Memory B cell (primary cell): ENCODE measurements around the gene RRP8.

ENCODE experiments used
- ATAC-seq: fragments of 150-1000 bp; cut with Tn5 transposase; 2 replicates; pipeline ENCODE4 v1.10.0; 2021; ENCODE audit warnings: low read depth, mild to moderate bottlenecking, moderate library complexity
- DNase-seq, 2 donors: peaks; one replicate each; pipeline ENCODE4 v3.0.0; 2022; ENCODE audit warnings: low spot score in 2 of 2
- H3K27ac Mint-ChIP-seq: one replicate; pipeline ENCODE4 v1.8.0; 2022; ENCODE audit warnings: mild to moderate bottlenecking, moderate library complexity, mixed read lengths
- H3K27me3 Mint-ChIP-seq: one replicate; pipeline ENCODE4 v1.8.0; 2022; ENCODE audit warnings: mixed read lengths
- H3K36me3 Mint-ChIP-seq: one replicate; pipeline ENCODE4 v1.8.0; 2022; ENCODE audit warnings: mild to moderate bottlenecking, mixed read lengths
- H3K4me1 Mint-ChIP-seq: one replicate; pipeline ENCODE4 v1.8.0; 2022; ENCODE audit warnings: mixed read lengths
- H3K4me3 Mint-ChIP-seq: one replicate; pipeline ENCODE4 v1.8.0; 2022; ENCODE audit warnings: mild to moderate bottlenecking, moderate library complexity, mixed read lengths
- H3K9me3 Mint-ChIP-seq: one replicate; pipeline ENCODE4 v1.8.0; 2022; ENCODE audit warnings: mixed read lengths

The RRP8 gene

GRCh38 chr11:6567371-6567745, 36.1 kb downstream of the RRP8 start:
- H3K27me3 Mint-ChIP-seq = no peaks in the 10 kb centered on the region
- no peaks in the 10 kb centered on the region for H3K9me3 Mint-ChIP-seq
- H3K4me3 Mint-ChIP-seq = no peak overlapping the region
- ATAC-seq = no peak
- no peak overlapping the region for H3K27ac Mint-ChIP-seq
- no peak for DNase-seq
- H3K36me3 Mint-ChIP-seq = peaks cover 18% of the 10 kb centered on the region
- H3K4me1 Mint-ChIP-seq = peaks cover 2% of the 10 kb centered on the region

DNA sequence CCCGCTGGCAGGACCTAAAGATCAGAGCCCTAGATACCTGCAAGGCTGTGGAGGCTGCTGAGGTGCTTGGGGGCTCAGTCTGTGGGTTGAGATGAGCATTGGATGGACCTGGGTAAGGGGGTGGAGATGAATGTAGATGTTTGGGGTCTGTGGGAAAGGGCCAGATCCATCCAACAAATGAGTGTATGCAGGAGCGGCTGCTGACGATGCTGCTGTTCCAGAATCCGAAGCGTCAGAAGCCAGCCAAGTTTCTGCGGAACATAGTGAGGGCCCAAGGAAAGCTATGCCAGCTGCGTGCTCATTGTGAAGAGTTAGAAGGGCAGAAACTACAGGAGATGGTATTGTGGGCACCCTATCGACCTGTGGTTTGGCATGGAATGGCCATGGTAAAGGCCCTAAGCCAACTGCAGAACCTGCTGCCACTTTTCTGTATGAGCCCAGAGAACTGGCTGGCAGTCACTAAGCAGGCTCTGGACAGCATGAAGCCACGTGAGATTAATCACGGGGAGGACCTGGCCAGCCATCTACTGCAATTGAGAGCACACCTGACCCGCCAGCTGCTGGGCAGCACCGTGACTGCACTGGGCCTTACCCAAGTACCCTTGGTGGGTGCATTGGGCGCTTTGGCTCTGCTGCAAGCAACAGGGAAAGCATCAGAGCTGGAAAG, 36.6 kb downstream of the RRP8 start:
- Mint-ChIP-seq H3K36me3 (peaks cover 20% of the 10 kb centered on the region), H3K4me1 (peaks cover 2% of the 10 kb centered on the region), H3K4me3 (no peak overlapping the region), H3K27ac (no peak overlapping the region), H3K9me3 (no peaks in the 10 kb centered on the region), H3K27me3 (no peaks in the 10 kb centered on the region)
- no peak for ATAC-seq
- no peak for DNase-seq

- no peak for DNase-seq
- Mint-ChIP-seq H3K4me1 (peaks cover 5% of the 10 kb centered on the region), H3K27me3 (no peaks in the 10 kb centered on the region), H3K36me3 (peaks cover 19% of the 10 kb centered on the region), H3K9me3 (no peaks in the 10 kb centered on the region), H3K4me3 (no peak overlapping the region), H3K27ac (no peak overlapping the region)
- ATAC-seq = no peak
These were observed 37.3 kb downstream of the RRP8 start for GRCh38 chr11:6565988-6566703.

DNA sequence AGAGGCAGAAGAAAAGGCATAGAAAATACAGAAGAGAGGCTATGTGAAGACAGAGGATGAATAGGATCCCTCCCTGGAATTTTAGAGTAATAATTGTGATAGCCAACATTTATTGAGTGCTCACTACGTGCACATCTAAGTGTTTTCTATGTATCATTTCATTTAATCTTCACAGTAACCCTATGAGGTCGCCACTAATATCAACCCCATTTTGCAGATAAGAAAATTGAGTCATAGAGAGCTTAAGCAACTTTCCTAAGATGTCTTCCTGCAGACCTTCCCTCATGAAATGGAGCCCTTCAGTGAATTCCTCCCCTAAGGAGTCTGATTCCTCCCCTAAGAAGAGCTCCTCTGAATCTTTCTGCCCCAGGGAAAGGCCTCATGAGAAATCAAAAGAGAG, 38.1 kb downstream of the RRP8 start:
- peaks cover 20% of the 10 kb centered on the region for H3K36me3 Mint-ChIP-seq
- H3K27me3 Mint-ChIP-seq = no peaks in the 10 kb centered on the region
- no peaks in the 10 kb centered on the region for H3K9me3 Mint-ChIP-seq
- DNase-seq = no peak
- no peak for ATAC-seq
- H3K4me3 Mint-ChIP-seq = no peak overlapping the region
- no peak overlapping the region for H3K27ac Mint-ChIP-seq
- peaks cover 5% of the 10 kb centered on the region for H3K4me1 Mint-ChIP-seq

DNA sequence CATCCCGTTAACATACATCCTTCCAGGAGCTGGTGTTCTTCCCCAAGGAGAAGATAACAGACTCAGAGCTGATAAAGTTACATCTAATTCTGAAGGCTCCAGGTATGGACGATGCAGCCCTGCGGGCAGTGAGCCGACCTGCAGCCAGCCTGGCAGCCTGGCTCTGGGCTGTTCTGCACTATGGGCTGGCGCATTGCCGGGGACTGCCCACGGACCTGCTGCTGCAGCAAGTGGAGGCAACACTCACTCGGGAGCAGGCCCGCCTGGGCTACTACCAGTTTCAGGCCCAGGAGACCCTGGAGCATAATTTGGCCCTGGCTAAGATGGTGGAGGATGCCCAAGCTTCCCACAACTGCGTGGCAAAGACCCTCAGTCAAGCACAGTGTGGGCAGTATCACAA, 39.7 kb downstream of the RRP8 start:
- DNase-seq (no peak), ATAC-seq (no peak)
- Mint-ChIP-seq H3K9me3 (no peaks in the 10 kb centered on the region), H3K4me3 (no peak overlapping the region), H3K36me3 (peaks cover 25% of the 10 kb centered on the region), H3K27ac (no peak overlapping the region), H3K27me3 (no peaks in the 10 kb centered on the region), H3K4me1 (peaks cover 5% of the 10 kb centered on the region)

DNA sequence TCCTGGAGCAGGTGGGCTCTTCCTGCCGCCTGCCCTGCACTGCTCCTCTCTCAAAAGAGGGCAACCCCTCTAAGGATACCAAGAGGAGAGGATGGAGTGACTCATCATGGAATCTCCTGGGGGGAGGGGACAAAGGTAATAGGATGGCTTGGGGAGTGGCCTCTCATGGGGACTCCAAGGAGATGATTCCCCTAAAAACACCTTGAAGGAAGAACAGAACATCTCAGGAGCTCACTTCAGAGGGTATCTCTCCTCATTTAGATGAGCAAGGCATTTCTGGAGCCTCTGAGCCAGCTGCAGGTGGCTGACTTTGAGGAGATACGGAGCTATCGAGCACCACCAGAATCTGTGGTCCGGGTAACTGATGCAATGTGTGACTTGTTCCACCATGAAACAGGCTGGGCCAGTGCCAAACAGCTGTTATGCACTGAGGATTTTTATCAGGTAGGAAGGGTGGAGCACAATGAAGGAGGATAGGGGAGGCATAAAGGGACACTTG, 40.2 kb downstream of the RRP8 start:
- Mint-ChIP-seq H3K27ac (no peak overlapping the region), H3K4me3 (no peak overlapping the region), H3K36me3 (peaks cover 25% of the 10 kb centered on the region), H3K4me1 (peaks cover 5% of the 10 kb centered on the region), H3K27me3 (no peaks in the 10 kb centered on the region), H3K9me3 (no peaks in the 10 kb centered on the region)
- no peak for DNase-seq
- ATAC-seq = no peak

GRCh38 chr11:6561288-6561687, 42.1 kb downstream of the RRP8 start:
- DNase-seq (no peak), ATAC-seq (no peak)
- Mint-ChIP-seq H3K27ac (no peak overlapping the region), H3K4me1 (peaks cover 5% of the 10 kb centered on the region), H3K36me3 (peaks cover 28% of the 10 kb centered on the region), H3K27me3 (no peaks in the 10 kb centered on the region), H3K4me3 (no peak overlapping the region), H3K9me3 (no peaks in the 10 kb centered on the region)

DNA sequence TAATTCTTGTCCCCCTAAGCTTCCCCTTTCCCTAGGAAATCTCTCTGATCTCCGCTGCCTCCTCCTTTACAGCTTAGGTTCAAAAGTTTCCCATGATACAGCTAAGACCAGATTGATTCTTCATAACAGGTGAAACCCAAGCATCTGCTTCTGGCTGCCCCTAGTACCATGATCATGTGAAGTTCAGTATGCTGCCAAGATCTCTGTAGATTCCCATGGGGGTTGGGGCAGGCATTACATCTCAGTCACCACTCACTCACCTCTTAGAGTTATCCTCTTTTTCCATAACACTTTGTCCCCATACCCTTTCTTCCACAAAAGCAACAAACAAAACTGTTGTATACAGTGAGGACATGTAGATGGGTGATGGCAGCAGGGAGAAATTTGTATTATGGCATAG, 44.0 kb downstream of the RRP8 start:
- no peak for DNase-seq
- no peaks in the 10 kb centered on the region for H3K9me3 Mint-ChIP-seq
- H3K4me1 Mint-ChIP-seq = peaks cover 3% of the 10 kb centered on the region
- no peak for ATAC-seq
- H3K4me3 Mint-ChIP-seq = no peak overlapping the region
- H3K27ac Mint-ChIP-seq = no peak overlapping the region
- peaks cover 26% of the 10 kb centered on the region for H3K36me3 Mint-ChIP-seq
- no peaks in the 10 kb centered on the region for H3K27me3 Mint-ChIP-seq

- ATAC-seq = no peak
- peak overlapping the region; percentile 26 for H3K27ac Mint-ChIP-seq
- peaks cover 23% of the 10 kb centered on the region for H3K36me3 Mint-ChIP-seq
- no peak overlapping the region for H3K4me3 Mint-ChIP-seq
- no peak for DNase-seq
- H3K27me3 Mint-ChIP-seq = no peaks in the 10 kb centered on the region
- H3K9me3 Mint-ChIP-seq = no peaks in the 10 kb centered on the region
- H3K4me1 Mint-ChIP-seq = peaks cover 3% of the 10 kb centered on the region
These were observed 45.4 kb downstream of the RRP8 start for GRCh38 chr11:6557761-6558674.

DNA sequence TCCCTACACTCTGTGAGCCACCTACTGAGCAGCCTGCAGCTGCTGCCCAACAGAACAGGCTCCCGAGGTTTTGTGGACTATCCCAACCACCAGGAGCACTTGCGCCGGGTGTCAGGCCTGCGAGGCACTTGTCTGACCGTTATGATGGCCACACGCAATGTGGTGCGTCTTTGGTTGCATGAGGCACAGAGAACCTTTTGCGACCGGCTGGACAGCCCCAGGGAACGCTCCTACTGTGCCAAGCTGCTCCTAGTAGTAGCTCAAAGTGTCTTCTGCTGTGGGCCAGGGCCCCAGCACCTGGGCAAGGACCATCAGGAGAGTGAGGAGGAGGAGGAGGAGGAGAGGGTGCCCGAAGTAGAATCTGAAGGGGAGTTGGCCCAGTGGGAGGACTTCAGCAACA, 46.4 kb downstream of the RRP8 start:
- Mint-ChIP-seq H3K4me3 (no peak overlapping the region), H3K27ac (peak overlapping the region; percentile 26), H3K4me1 (peaks cover 3% of the 10 kb centered on the region), H3K9me3 (no peaks in the 10 kb centered on the region), H3K27me3 (no peaks in the 10 kb centered on the region), H3K36me3 (peaks cover 19% of the 10 kb centered on the region)
- DNase-seq (no peak), ATAC-seq (no peak)

DNA sequence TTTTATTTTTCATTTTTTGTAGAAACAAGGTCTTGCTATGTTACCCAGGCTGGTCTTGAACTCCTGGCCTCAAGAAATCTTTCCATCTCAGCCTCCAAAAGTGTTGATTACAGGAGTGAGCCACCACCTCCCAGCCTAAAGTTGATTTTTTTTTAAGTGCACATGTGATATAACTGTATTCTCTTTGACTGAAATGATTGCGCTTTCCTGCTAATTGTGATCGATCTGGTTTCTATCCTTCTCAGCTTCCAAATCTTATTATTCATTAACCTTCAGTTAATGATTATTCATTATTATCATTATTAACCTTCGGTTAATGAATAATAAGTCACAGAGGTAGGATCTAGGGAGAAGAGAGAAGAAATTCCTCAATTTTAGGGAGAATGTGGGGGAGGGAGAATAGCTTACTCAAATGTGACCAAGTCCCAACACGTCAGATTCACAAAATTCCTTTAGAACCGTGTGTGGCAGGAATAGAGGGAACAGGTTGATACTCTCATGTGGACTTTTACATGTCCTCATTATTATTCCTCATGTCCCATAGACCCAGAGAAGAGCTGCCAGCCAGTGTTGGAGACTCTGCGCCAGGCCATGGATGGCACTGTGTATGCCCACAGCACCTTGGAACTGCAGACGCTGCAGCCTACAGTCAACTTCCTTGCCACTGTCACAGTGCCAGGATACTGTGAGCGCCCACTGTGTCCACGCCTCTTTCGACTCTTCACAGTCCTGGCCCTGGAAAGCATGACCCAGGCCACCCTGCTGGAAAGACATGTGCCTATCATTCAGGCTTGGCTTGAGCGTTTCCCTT, 47.1 kb downstream of the RRP8 start:
- Mint-ChIP-seq H3K4me1 (no peaks in the 10 kb centered on the region), H3K4me3 (no peak overlapping the region), H3K9me3 (no peaks in the 10 kb centered on the region), H3K36me3 (peaks cover 14% of the 10 kb centered on the region), H3K27ac (no peak overlapping the region), H3K27me3 (no peaks in the 10 kb centered on the region)
- DNase-seq = peak in 1 of 2 donors; percentile 5
- ATAC-seq = no peak

- no peaks in the 10 kb centered on the region for H3K4me1 Mint-ChIP-seq
- no peak for ATAC-seq
- H3K4me3 Mint-ChIP-seq = no peak overlapping the region
- no peaks in the 10 kb centered on the region for H3K9me3 Mint-ChIP-seq
- H3K36me3 Mint-ChIP-seq = peaks cover 9% of the 10 kb centered on the region
- no peak overlapping the region for H3K27ac Mint-ChIP-seq
- DNase-seq = peak in 1 of 2 donors; percentile 2
- no peaks in the 10 kb centered on the region for H3K27me3 Mint-ChIP-seq
These were observed 48.3 kb downstream of the RRP8 start for GRCh38 chr11:6554828-6555706.

- H3K4me3 Mint-ChIP-seq = no peak overlapping the region
- H3K36me3 Mint-ChIP-seq = peaks cover 3% of the 10 kb centered on the region
- no peaks in the 10 kb centered on the region for H3K4me1 Mint-ChIP-seq
- H3K27ac Mint-ChIP-seq = no peak overlapping the region
- H3K9me3 Mint-ChIP-seq = no peaks in the 10 kb centered on the region
- DNase-seq (no peak), ATAC-seq (no peak)
- no peaks in the 10 kb centered on the region for H3K27me3 Mint-ChIP-seq
These were observed 49.8 kb downstream of the RRP8 start for GRCh38 chr11:6553634-6554033.
